ENCODE results near the gene PLAU. TPM values are rescaled to one million over a fixed set of nuclear protein-coding genes. Genes with fewer than 3 reads are reported as not detected.

PLAU gene
- total and polyA plus RNA-seq, 7 donors, result 2.5 to 15.7 (median 3.8) TPM

- DNase-seq, result no peak
- Histone ChIP-seq H3K4me3 (no peak overlapping the region), H3K27ac (peak overlapping the region; percentile 10 to 81 (median 46)), H3K27me3 (no peaks in the 10 kb centered on the region), H3K4me1 (peaks cover 0 to 54% (median 45%) of the 10 kb centered on the region in 4 donors), H3K36me3 (no peaks in the 10 kb centered on the region), H3K9me3 (no peaks in the 10 kb centered on the region)
- TF ChIP-seq POLR2A (IDR thresholded peaks at IDR 0.05), result no peak
- no peak for TF ChIP-seq CTCF (IDR thresholded peaks at IDR 0.05)
- no peak for TF ChIP-seq POLR2AphosphoS5 (IDR thresholded peaks at IDR 0.05)
- no peak for TF ChIP-seq EP300 (IDR thresholded peaks at IDR 0.05)
- intact Hi-C loops (cut with DNase I), result no loop called here
- 60 to 79% methylated on average over 4 of the region's 4 CpGs for WGBS, 2 donors
These were observed 1.3 kb upstream of the PLAU start for GRCh38 chr10:73909540-73910115.

GRCh38 chr10:73910401-73910763 is 550 bp upstream of the PLAU start:
- peak overlapping the region; percentile 41 to 70 (median 64) for H3K4me3 ChIP-seq
- no peak for DNase-seq
- peaks cover 0 to 54% (median 45%) of the 10 kb centered on the region in 4 donors for H3K4me1 ChIP-seq
- no peaks in the 10 kb centered on the region for H3K36me3 ChIP-seq
- WGBS, 2 donors, result 5 to 21% methylated on average over 9 of the region's 9 CpGs
- intact Hi-C loops (cut with DNase I), result no loop called here
- TF ChIP-seq EP300 (IDR thresholded peaks at IDR 0.05) (no peak), POLR2A (IDR thresholded peaks at IDR 0.05) (no peak), CTCF (IDR thresholded peaks at IDR 0.05) (no peak), POLR2AphosphoS5 (IDR thresholded peaks at IDR 0.05) (no peak)
- H3K27me3 ChIP-seq, result no peaks in the 10 kb centered on the region
- peak overlapping the region in 3 of 4 donors; percentile 52 to 81 (median 73) for H3K27ac ChIP-seq
- no peaks in the 10 kb centered on the region for H3K9me3 ChIP-seq

GRCh38 chr10:73911553-73912004 is 647 bp downstream of the PLAU start:
- Histone ChIP-seq H3K9me3 (no peaks in the 10 kb centered on the region), H3K27me3 (no peaks in the 10 kb centered on the region), H3K4me3 (peak overlapping the region; percentile 41 to 70 (median 64)), H3K36me3 (no peaks in the 10 kb centered on the region), H3K27ac (peak overlapping the region; percentile 52 to 81 (median 64)), H3K4me1 (peaks cover 0 to 47% (median 38%) of the 10 kb centered on the region in 4 donors)
- TF ChIP-seq POLR2AphosphoS5 (IDR thresholded peaks at IDR 0.05) (no peak), EP300 (IDR thresholded peaks at IDR 0.05) (no peak), CTCF (IDR thresholded peaks at IDR 0.05) (no peak), POLR2A (IDR thresholded peaks at IDR 0.05) (no peak)
- intact Hi-C loops (cut with DNase I), result no loop called here
- WGBS, 2 donors, result 20% methylated on average over 14 of the region's 14 CpGs
- DNase-seq, result no peak

GRCh38 chr10:73914036-73914435 is 3.1 kb downstream of the PLAU start:
- TF ChIP-seq EP300 (IDR thresholded peaks at IDR 0.05) (no peak), POLR2A (IDR thresholded peaks at IDR 0.05) (no peak), POLR2AphosphoS5 (IDR thresholded peaks at IDR 0.05) (no peak)
- peaks cover 0 to 28% (median 22%) of the 10 kb centered on the region in 4 donors for H3K4me1 ChIP-seq
- no peak overlapping the region for H3K27ac ChIP-seq
- no peaks in the 10 kb centered on the region for H3K9me3 ChIP-seq
- DNase-seq, result no peak
- 77 to 89% methylated on average over 10 of the region's 10 CpGs for WGBS, 2 donors
- H3K4me3 ChIP-seq, result no peak overlapping the region
- H3K36me3 ChIP-seq, result no peaks in the 10 kb centered on the region
- intact Hi-C loops (cut with DNase I), result no loop called here
- H3K27me3 ChIP-seq, result no peaks in the 10 kb centered on the region

GRCh38 chr10:73915206-73915851 is 4.4 kb downstream of the PLAU start:
- intact Hi-C loops (cut with DNase I), result no loop called here
- Histone ChIP-seq H3K4me1 (peaks cover 0 to 25% (median 15%) of the 10 kb centered on the region in 4 donors), H3K27me3 (no peaks in the 10 kb centered on the region), H3K36me3 (no peaks in the 10 kb centered on the region), H3K9me3 (no peaks in the 10 kb centered on the region), H3K27ac (no peak overlapping the region), H3K4me3 (no peak overlapping the region)
- WGBS, 2 donors, result 46 to 74% methylated on average over 8 of the region's 8 CpGs
- DNase-seq, result no peak
- TF ChIP-seq POLR2AphosphoS5 (IDR thresholded peaks at IDR 0.05) (no peak), EP300 (IDR thresholded peaks at IDR 0.05) (no peak), CTCF (IDR thresholded peaks at IDR 0.05) (no peak), POLR2A (IDR thresholded peaks at IDR 0.05) (no peak)

All from sigmoid colon (tissue), 7 donors.